GM18858 (cell line): ENCODE measurements around the gene GUCD1.

Source experiments
- ATAC-seq: cut with Tn5 transposase; IDR thresholded peaks from one replicate; pipeline ENCODE4 v1.9.1; 2021; ENCODE audit not compliant: unreplicated experiment

Gene GUCD1

DNA sequence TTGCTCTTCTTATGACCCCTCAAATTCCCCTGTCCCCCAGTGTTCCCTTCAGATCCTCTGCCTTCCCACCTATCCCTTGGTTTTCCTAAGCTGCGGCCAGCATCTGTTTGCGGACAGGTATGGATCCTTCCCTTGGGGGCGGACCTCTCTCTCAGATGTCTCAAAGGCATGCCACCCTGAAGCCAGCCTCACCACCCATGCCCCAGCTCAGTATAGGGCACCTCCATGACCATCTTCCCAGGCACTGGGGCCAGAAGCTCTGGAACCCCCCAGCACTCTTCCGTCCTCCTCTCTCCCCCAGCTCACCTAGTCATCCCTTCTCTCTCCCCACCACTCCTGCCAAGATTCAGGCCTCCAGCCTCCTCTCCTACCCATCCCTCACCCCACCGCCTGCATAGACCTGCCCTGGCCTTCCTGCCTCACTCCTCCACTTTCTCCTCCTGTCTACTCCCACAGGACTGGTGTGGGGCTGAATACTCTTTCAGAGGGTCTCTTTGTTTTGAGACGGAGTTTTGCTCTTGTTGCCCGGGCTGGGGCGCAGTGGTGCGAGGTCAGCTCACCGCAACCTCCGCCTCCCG lies 35.7 kb upstream of the GUCD1 start:
- no peak for ATAC-seq

DNA sequence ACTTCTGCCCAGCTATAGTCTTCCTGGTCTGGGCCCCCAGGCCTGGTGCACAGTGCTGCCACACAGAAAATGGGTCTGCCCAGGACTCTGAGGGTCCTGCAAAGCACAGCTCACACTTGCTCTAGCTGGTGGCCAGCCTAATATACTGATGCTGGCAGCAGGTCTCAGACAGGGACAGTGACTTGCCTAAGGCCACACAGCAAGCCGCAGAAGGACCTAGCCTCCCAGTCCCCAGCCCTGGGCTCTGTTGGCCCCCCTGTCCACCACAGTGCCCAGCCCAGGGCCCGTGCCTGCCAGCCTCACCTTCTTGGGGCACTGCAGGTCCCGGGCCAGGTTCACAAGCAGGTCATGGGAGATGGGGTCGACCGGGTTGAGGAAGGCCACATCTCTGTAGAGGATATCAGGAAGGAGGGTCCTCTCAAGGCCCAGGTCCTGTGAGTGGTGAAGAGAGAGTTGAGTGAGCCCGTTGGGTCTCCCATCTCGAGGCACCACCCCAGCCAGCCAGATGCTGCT lies 34.6 kb upstream of the GUCD1 start:
- ATAC-seq: no peak

DNA sequence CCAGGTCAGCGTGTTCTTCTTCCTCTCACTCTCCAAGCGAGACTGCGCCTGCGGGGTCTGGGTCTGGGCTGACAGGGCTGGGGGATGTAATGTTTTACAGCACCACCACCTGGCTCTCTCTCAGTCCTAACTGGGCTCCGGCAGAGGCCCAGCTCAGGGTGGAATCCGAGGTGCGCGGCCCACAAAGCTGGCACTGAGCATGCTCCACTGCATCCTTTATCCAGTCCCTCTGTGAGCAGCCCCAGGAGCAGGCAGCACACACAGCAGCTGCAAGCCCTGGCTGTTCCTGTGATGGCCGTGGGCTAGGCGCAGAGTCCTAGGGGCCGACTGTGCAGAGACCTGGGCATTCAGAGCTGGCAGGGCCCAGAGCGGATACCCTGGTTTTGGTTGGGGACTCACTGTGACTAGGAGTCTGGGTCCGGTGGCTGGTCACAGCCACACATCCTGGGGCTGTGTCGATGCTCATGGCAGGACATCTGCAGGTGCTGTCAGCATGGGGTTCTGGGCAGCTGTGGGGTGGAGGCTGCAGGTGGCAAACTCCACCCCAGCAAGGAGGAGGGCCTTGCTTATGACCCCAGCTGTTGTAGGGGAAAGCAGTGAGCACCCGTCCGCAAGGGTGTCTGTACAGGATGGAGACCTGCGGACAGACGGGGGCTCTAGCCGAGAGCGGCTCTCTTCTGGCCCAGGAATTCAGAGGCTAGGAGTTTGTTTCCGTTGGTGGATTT lies 34.0 kb upstream of the GUCD1 start:
- ATAC-seq: no peak

GRCh38 chr22:24588381-24588756 lies 33.4 kb upstream of the GUCD1 start:
- ATAC-seq: no peak

GRCh38 chr22:24587948-24588347 lies 33.0 kb upstream of the GUCD1 start:
- no peak for ATAC-seq

GRCh38 chr22:24587251-24587650 lies 32.3 kb upstream of the GUCD1 start:
- ATAC-seq: no peak

DNA sequence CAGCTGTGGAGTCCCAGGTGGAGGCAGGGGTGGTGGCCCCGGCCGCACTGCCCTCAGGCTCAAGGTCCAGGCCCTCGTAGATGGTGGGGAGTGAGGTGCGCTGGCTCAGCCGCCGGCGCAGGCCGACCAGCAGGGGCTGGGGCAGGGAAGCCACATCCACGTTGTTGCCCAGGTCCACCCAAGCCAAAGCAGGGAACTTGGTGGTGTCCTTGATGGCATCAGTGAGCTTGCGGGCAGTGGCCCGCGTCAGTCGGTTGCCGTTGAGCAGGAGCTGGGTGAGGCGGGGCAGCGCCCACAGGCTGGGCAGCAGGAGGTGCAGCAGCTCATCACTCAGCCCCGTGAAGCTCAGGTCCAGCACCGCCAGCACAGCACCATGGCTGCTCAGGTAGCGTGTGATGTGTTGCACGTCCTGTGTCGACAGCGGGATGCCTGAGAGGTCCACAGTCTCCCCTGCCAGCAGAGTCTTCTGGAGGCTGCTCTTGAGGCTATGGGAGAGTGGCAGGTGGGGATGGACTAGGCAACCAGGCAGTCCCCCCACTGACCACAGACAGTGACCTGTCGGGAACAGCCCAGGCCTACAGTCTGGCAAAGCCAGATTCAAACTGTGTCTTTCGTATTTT lies 31.1 kb upstream of the GUCD1 start:
- no peak for ATAC-seq

DNA sequence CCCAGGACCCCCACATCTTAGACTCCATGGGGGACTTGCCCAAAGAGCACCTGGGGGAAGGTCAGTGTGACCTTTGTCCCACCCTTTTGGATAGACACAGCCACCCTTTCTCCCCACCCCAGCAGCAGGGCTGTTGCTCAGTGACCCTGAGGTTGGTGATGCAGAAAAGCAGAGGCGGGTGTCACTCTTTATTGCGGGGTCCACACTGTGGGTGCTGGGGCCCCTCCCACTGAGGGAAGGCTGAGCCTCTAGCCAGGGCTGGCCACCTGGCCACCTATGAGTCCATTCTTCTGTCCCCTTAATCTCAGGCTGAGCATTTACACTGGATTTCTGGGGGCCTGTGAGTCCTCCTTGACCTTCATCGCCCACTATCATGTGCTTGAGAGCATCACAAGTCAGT lies 30.5 kb upstream of the GUCD1 start:
- ATAC-seq: no peak

DNA sequence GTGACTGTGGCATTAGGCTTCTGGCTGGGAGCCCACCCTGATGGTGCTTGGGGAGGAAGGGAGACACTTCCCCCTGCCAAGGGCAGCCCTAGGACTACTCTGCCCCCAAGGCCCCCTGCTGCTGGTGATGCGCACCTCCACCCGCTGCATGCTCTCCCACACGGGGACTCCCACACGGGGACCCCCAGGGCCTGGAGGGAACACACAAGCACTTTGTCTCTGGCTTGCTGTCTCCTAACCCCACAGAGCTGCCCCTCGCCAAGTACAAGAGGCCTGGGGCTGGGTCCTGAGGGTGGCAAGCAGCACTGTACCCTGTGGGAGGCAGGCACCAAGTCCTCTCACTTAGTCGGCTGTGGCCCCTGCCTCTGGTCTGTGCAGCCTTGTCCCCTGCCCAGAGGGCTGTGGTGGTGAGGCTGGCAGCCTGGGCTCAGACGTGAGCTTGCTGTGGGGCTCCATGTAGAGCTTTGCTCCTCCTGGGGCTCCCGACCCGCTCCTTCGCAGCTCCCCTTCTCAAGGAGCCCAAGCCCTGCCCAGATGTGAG lies 30.0 kb upstream of the GUCD1 start:
- ATAC-seq: no peak

- ATAC-seq: no peak
Observed at GRCh38 chr22:24584166-24584790, 29.3 kb upstream of the GUCD1 start.

- no peak for ATAC-seq
Observed at GRCh38 chr22:24583221-24584165, 28.6 kb upstream of the GUCD1 start.

DNA sequence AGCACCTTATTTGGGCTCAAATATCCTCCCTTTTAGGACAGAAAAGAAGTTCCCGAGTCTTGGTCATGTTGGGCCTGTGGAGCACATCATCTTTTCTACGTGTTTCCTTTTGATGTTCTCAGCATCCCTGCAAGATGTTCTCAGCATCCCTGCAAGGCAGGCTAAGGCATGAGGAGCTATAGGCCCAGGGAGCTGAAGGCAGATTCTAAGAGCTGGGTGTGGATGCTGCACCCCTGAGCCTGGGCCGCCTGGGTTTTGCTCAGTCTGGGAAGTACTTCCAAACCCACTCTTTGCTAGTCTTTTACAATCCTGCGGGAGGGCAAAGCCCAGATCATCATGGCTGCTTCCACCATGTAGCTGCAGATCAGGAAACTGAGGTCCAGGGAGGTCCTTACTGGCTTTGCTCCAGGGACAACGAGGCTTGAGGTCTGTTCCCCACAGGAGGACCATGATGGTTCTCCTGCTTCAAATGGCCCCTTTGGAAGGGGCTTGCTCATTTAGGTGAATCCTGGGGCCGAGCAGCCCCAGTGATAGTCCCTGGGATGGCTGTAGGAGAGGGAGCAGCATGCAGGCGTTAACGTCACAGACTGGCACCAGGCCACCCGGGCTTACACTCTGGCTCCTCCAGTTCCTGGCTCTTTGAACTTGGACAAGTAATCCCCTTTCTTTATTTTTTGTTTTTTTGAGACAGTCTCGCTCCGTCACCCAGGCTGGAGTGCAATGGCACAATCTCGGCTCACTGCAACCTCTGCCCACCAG lies 27.3 kb upstream of the GUCD1 start:
- no peak for ATAC-seq

DNA sequence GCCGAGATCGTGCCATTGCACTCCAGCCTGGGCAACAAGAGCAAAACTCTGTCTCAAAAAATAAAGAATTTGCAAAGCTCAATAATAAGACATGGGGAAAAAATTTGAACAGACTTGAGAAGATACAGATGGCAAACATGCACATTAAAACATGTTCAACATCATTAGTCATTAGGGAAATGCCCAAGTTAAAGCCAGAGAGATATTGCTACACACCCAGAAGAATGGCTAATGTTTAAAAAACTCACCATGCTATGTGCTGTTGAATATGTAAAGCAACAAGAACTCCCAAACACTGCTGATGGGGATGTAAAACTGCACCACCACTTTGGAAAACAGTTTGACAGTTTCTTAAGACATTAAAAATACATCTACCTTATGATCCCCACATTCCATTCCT lies 25.3 kb upstream of the GUCD1 start:
- ATAC-seq: no peak

- ATAC-seq: no peak
Observed at GRCh38 chr22:24579258-24579601, 24.3 kb upstream of the GUCD1 start.

GRCh38 chr22:24578355-24579257 lies 23.7 kb upstream of the GUCD1 start:
- ATAC-seq: no peak

DNA sequence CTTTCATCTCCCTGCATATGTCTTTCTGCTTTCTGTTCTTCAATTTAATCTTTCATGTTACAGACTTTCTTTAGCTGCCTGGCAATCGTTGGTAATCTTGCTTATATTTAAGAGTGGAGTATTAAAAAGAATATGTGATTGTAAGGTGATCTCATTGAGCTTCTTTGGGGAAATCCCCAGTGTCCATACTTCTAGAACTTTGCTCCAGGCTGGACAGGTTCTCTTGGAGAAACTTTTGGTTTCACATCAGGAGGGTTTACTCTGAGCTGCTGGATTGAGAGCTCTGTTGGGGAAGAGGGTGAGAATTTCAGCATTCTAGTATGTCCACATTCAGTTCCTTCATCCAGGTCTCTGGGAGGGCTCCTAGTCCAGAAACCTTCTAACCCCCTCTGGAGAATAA lies 21.8 kb upstream of the GUCD1 start:
- no peak for ATAC-seq

- no peak for ATAC-seq
Observed at GRCh38 chr22:24571266-24571665, 16.3 kb upstream of the GUCD1 start.

- ATAC-seq: no peak
Observed at GRCh38 chr22:24567668-24568067, 12.7 kb upstream of the GUCD1 start.
